Measurements from ENCODE around the gene MGLL. TPM values are rescaled to one million over a fixed set of nuclear protein-coding genes. Genes with fewer than 3 reads are reported as not detected.

The MGLL gene
- 11.3 and 13.3 TPM in 2 replicates for total RNA-seq
- long read RNA-seq, full-length matches to known transcripts = 7 of 12 reads
- long read RNA-seq, partial matches to known transcripts = 0 of 12 reads
- long read RNA-seq, other reads (novel, unspliced or antisense) = 5 of 12 reads

DNA sequence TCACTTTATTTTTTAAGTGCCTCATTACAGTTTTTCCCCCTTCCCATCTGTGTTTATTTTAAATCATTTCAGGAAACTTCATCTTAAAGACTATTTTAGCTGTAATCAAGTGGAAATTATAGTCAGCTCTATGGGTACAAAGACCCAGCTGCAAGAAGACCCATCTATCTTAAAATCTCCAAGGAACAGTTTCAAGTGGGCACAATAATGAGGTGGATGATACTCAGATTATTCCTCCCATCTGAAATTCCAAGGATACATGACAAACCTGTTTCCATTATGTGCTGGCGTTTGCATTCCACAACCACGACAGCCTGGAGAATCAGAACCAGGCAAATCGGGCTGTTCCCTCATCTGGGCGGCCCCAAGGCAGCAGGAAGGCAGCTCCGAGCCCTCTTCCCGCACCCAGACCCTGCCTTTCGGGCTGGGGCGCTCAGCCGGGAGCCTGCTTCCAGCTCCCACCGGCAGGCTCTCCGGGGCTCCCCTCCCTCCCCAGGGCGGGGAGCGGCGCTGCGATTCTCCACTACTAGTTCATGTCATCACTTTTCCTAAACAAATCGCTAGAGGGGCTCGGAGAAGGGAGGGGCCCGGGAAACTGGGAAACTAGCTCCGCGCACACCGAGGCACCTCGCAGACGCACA is at the start of gene MGLL:
Gene MGLL (minus strand): TSS at position 475 of the 641 bp plus-strand sequence. CDS start 197 bp downstream, at position 278.
- Mint-ChIP-seq H3K27me3 (ENCODE audit: low read depth) (peaks cover 59% of the 10 kb centered on the region), H3K27ac (ENCODE audit: unreplicated experiment) (no peak within 1 kb of the TSS)

DNA sequence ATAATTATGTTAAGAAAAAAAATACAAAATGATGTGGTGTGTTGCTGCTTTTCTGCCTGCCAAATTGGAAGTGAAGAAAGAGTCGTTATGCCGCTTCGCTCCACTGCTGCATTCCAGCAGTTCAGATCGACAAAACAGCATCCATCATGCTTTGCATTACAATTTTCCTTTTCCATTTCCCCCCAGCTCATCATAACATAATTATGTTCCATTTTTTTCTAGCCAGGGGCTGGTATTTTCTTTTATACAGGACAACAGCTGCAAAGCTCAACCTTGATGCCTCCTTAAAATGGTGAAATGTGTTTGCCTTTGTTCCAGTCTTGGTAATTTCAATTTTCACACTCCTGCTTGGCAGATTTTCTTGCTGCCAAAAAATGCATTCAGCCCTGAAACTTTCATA is 47.8 kb upstream of the MGLL start:
- no peak overlapping the region for H3K4me3 Mint-ChIP-seq
- no peak overlapping the region for H3K27ac Mint-ChIP-seq (ENCODE audit: unreplicated experiment)
- H3K4me1 Mint-ChIP-seq = no peaks in the 10 kb centered on the region
- no peaks in the 10 kb centered on the region for H3K27me3 Mint-ChIP-seq (ENCODE audit: low read depth)
- no peaks in the 10 kb centered on the region for H3K9me3 Mint-ChIP-seq
- no peak for TF ChIP-seq CTCF (conservative IDR thresholded peaks at IDR 0.05)
- no peak for DNase-seq (ENCODE audit: low read depth, low spot score)
- no peaks in the 10 kb centered on the region for H3K36me3 Mint-ChIP-seq (ENCODE audit: low read depth)

More for the DNA sequence above, at the start of gene MGLL:
- peaks cover 45% of the 10 kb centered on the region for H3K4me1 Mint-ChIP-seq
- no peaks in the 10 kb centered on the region for H3K36me3 Mint-ChIP-seq (ENCODE audit: low read depth)
- H3K4me3 Mint-ChIP-seq = peak within 1 kb of the TSS; percentile 93
- no peak for TF ChIP-seq CTCF (conservative IDR thresholded peaks at IDR 0.05)
- no peaks in the 10 kb centered on the region for H3K9me3 Mint-ChIP-seq
- DNase-seq (ENCODE audit: low read depth, low spot score) = peak; percentile 21

DNA sequence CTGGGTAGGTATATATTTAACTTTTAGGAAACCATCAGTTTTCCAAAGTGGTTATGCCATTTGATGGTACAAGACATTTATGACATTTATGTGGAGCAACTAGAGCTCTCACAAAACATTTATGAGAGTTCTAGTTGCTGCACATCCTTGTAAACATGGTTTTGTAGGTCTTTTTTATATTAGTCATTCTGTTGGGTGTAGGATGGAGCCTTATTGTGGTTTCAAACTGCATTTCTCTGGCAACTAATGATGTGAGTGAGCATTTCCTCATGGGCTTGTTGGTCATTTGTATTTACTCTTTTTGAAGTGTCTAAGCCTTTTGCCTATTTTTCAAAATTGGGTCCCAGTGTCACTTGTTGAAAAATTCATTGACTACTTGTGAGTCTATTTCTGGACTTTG is 45.7 kb upstream of the MGLL start:
- DNase-seq (ENCODE audit: low read depth, low spot score) = no peak
- Mint-ChIP-seq H3K9me3 (no peaks in the 10 kb centered on the region), H3K4me3 (no peak overlapping the region), H3K27me3 (ENCODE audit: low read depth) (no peaks in the 10 kb centered on the region), H3K27ac (ENCODE audit: unreplicated experiment) (no peak overlapping the region), H3K36me3 (ENCODE audit: low read depth) (no peaks in the 10 kb centered on the region), H3K4me1 (no peaks in the 10 kb centered on the region)
- no peak for TF ChIP-seq CTCF (conservative IDR thresholded peaks at IDR 0.05)

- Mint-ChIP-seq H3K4me3 (no peak overlapping the region), H3K36me3 (ENCODE audit: low read depth) (no peaks in the 10 kb centered on the region), H3K27me3 (ENCODE audit: low read depth) (no peaks in the 10 kb centered on the region), H3K4me1 (no peaks in the 10 kb centered on the region), H3K9me3 (no peaks in the 10 kb centered on the region), H3K27ac (ENCODE audit: unreplicated experiment) (no peak overlapping the region)
- no peak for TF ChIP-seq CTCF (conservative IDR thresholded peaks at IDR 0.05)
- DNase-seq (ENCODE audit: low read depth, low spot score) = no peak
Measured at GRCh38 chr3:127867412-127867811, 45.1 kb upstream of the MGLL start.

DNA sequence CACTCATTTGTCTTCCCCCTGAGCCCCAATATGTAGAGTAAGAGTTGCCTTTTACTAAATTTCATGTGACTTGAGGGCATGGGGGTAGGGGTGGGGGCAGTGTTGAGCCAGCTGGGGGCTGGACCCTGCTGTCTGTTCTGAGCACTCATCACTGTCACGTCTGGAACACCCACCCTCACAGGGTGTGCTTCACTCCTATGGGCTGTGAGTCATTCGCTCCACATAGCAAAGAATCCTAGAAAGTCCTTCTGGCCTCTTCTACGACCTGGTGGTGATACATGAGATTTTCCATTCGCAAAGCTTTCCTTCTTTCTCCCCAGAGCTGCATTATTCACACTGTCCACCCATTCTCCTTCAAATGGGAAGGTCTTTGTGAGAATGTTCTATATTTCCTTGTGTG is 43.6 kb upstream of the MGLL start:
- Mint-ChIP-seq H3K4me3 (no peak overlapping the region), H3K27ac (ENCODE audit: unreplicated experiment) (no peak overlapping the region), H3K27me3 (ENCODE audit: low read depth) (no peaks in the 10 kb centered on the region), H3K4me1 (no peaks in the 10 kb centered on the region), H3K9me3 (no peaks in the 10 kb centered on the region), H3K36me3 (ENCODE audit: low read depth) (no peaks in the 10 kb centered on the region)
- TF ChIP-seq CTCF (conservative IDR thresholded peaks at IDR 0.05) = no peak
- DNase-seq (ENCODE audit: low read depth, low spot score) = no peak
